Astrocyte (in vitro differentiated cells and primary cell): ENCODE data around the gene RETREG2. TPM values are rescaled to one million over a fixed set of nuclear protein-coding genes. Genes with fewer than 3 reads are reported as not detected.

Source experiments
- DNase-seq: peaks from one replicate; pipeline ENCODE4 v3.0.0-alpha.2; 2010; ENCODE audit warnings: low read depth
- FAIRE-seq: peaks from 2 replicates; lab custom pipeline; 2011; peaks lifted over from hg19 to GRCh38; lab: Jason Lieb, UNC
- H2AFZ ChIP-seq: 2 replicates; pipeline ENCODE4 v1.6.0; 2012; ENCODE audit warnings: low read depth, low read length, inconsistent platforms
- H3K27ac ChIP-seq: 2 replicates; pipeline ENCODE4 v1.5.1; 2011; ENCODE audit warnings: low read depth, low read length, inconsistent platforms
- H3K27me3 ChIP-seq: 2 replicates; pipeline ENCODE4 v1.6.0; 2011; ENCODE audit warnings: low read length, inconsistent platforms; ENCODE audit not compliant: insufficient read depth
- H3K36me3 ChIP-seq: 2 replicates; pipeline ENCODE4 v1.5.1; 2011; ENCODE audit warnings: low read length, inconsistent platforms; ENCODE audit not compliant: insufficient read depth
- H3K4me1 ChIP-seq: 2 replicates; pipeline ENCODE4 v1.5.1; 2011; ENCODE audit warnings: low read length, inconsistent platforms; ENCODE audit not compliant: insufficient read depth
- H3K4me2 ChIP-seq: 2 replicates; pipeline ENCODE4 v1.6.0; 2012; ENCODE audit warnings: low read length, inconsistent platforms
- H3K4me3 ChIP-seq: 2 replicates; pipeline ENCODE4 v1.5.1; 2011; ENCODE audit warnings: low read depth, mild to moderate bottlenecking, low read length, inconsistent platforms; ENCODE audit not compliant: insufficient read depth
- H3K79me2 ChIP-seq: 2 replicates; pipeline ENCODE4 v1.6.0; 2012; ENCODE audit warnings: mild to moderate bottlenecking, low read length, inconsistent platforms; ENCODE audit not compliant: insufficient read depth
- H3K9ac ChIP-seq: 2 replicates; pipeline ENCODE4 v1.6.0; 2012; ENCODE audit warnings: mild to moderate bottlenecking, low read length, inconsistent platforms
- H3K9me3 ChIP-seq: 2 replicates; pipeline ENCODE4 v1.5.1; 2012; ENCODE audit warnings: low read depth, mild to moderate bottlenecking, low read length, inconsistent platforms; ENCODE audit not compliant: insufficient read depth
- H4K20me1 ChIP-seq: 2 replicates; pipeline ENCODE4 v1.6.0; 2012; ENCODE audit warnings: low read length, inconsistent platforms; ENCODE audit not compliant: insufficient read depth
- H3K27ac Mint-ChIP-seq: one replicate; pipeline ENCODE4 v1.8.0; 2021; ENCODE audit warnings: mild to moderate bottlenecking, mixed read lengths; ENCODE audit not compliant: unreplicated experiment
- H3K27me3 Mint-ChIP-seq: one replicate; pipeline ENCODE4 v1.8.0; 2021; ENCODE audit warnings: low read depth, mixed read lengths; ENCODE audit not compliant: unreplicated experiment
- H3K36me3 Mint-ChIP-seq: one replicate; pipeline ENCODE4 v1.8.0; 2021; ENCODE audit warnings: low read depth, mixed read lengths; ENCODE audit not compliant: unreplicated experiment
- H3K4me1 Mint-ChIP-seq: one replicate; pipeline ENCODE4 v1.8.0; 2021; ENCODE audit warnings: low read depth, mixed read lengths; ENCODE audit not compliant: unreplicated experiment
- H3K4me3 Mint-ChIP-seq: one replicate; pipeline ENCODE4 v1.8.0; 2021; ENCODE audit warnings: mild to moderate bottlenecking, moderate library complexity, mixed read lengths; ENCODE audit not compliant: unreplicated experiment
- H3K9me3 Mint-ChIP-seq: one replicate; pipeline ENCODE4 v1.8.0; 2021; ENCODE audit warnings: mild to moderate bottlenecking, mixed read lengths; ENCODE audit not compliant: unreplicated experiment
- CTCF ChIP-seq: IDR thresholded peaks from 2 replicates; pipeline ENCODE4 v1.5.1; 2011; ENCODE audit warnings: low read depth, mild to moderate bottlenecking, inconsistent platforms, low read length, moderate library complexity; ENCODE audit not compliant: insufficient read depth
- EZH2 ChIP-seq: IDR thresholded peaks from 2 replicates; pipeline ENCODE4 v1.6.1; 2012; ENCODE audit warnings: mild to moderate bottlenecking, low read length, inconsistent platforms; ENCODE audit not compliant: insufficient read depth
- total RNA-seq: library from RNA; stranded (reverse); gene quantifications from 2 replicates; pipeline ENCODE4 v1.2.1, GENCODE V29; 2021

RETREG2 gene
- total RNA-seq, 1 donor from 2014 or later, result 54.8 TPM

DNA sequence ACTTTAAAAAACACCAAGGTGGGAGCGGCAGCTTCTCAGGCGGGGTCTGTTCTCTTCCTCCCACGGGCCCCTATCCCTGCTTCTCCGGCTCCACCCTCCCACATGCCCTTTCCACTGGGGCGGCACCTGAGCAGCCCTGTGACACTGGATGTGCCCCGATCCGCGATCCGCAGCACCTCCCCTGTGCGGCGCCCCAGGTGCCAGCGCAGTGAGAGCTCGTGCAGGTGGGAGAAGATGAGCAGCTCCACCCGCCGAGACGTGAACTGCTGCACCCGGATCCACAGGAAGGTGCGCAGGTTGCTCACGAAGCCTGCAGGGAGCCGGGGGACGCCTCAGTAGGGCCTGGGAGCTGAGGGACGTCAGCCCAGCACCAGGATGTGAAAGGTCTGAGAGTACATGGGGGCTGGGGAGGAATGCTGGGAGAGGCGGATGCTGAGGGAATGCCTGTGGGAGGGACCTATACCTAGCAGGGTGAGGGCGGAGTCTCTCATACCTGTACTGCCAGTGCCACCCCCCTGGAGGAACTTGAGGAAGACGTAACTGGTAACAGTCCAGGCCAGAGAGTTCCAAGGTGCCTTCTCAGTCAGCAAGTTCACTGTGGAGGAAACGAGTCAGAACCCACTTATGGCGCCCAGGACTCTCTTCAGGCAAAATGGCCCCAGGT, 37.9 kb downstream of the RETREG2 start:
- Histone ChIP-seq H3K4me2 (no peak overlapping the region), H4K20me1 (peaks cover 10% of the 10 kb centered on the region), H3K27ac (no peak overlapping the region), H3K9ac (no peak overlapping the region), H3K9me3 (no peaks in the 10 kb centered on the region), H2AFZ (no peak overlapping the region), H3K4me3 (no peak overlapping the region), H3K27me3 (no peaks in the 10 kb centered on the region), H3K4me1 (peaks cover 23% of the 10 kb centered on the region), H3K79me2 (peaks cover 8% of the 10 kb centered on the region), H3K36me3 (peaks cover 7% of the 10 kb centered on the region)
- no peak overlapping the region for H3K4me3 Mint-ChIP-seq
- H3K4me1 Mint-ChIP-seq, result peaks cover 6% of the 10 kb centered on the region
- no peak for FAIRE-seq
- H3K27ac Mint-ChIP-seq, result no peak overlapping the region
- TF ChIP-seq EZH2 (no peak), CTCF (no peak)
- no peaks in the 10 kb centered on the region for H3K9me3 Mint-ChIP-seq
- no peaks in the 10 kb centered on the region for H3K27me3 Mint-ChIP-seq
- DNase-seq, result no peak
- peaks cover 25% of the 10 kb centered on the region for H3K36me3 Mint-ChIP-seq

- Histone ChIP-seq H3K36me3 (peaks cover 9% of the 10 kb centered on the region), H3K4me3 (no peak overlapping the region), H4K20me1 (peaks cover 10% of the 10 kb centered on the region), H3K79me2 (peaks cover 8% of the 10 kb centered on the region), H2AFZ (no peak overlapping the region), H3K9me3 (no peaks in the 10 kb centered on the region), H3K9ac (no peak overlapping the region), H3K27me3 (no peaks in the 10 kb centered on the region), H3K27ac (no peak overlapping the region), H3K4me2 (no peak overlapping the region), H3K4me1 (peaks cover 23% of the 10 kb centered on the region)
- Mint-ChIP-seq H3K36me3 (peaks cover 30% of the 10 kb centered on the region), H3K4me3 (peak overlapping the region; percentile 54), H3K9me3 (no peaks in the 10 kb centered on the region), H3K4me1 (peaks cover 6% of the 10 kb centered on the region), H3K27ac (peak overlapping the region; percentile 62), H3K27me3 (no peaks in the 10 kb centered on the region)
- TF ChIP-seq EZH2 (no peak), CTCF (no peak)
- no peak for FAIRE-seq
- DNase-seq, result no peak
Measured at GRCh38 chr2:219216535-219216915, 38.5 kb downstream of the RETREG2 start.

- no peak for FAIRE-seq
- no peaks in the 10 kb centered on the region for H3K9me3 ChIP-seq
- peaks cover 6% of the 10 kb centered on the region for H3K4me1 Mint-ChIP-seq
Measured at GRCh38 chr2:219218217-219218731, 40.2 kb downstream of the RETREG2 start.

More at GRCh38 chr2:219218217-219218731, 40.2 kb downstream of the RETREG2 start:
- Histone ChIP-seq H3K4me1 (peaks cover 23% of the 10 kb centered on the region), H3K4me3 (peak overlapping the region; percentile 60), H4K20me1 (peaks cover 14% of the 10 kb centered on the region), H3K4me2 (peak overlapping the region; percentile 87), H3K27ac (peak overlapping the region; percentile 79), H3K79me2 (peaks cover 8% of the 10 kb centered on the region), H3K9ac (peak overlapping the region; percentile 73), H2AFZ (peak overlapping the region; percentile 71), H3K27me3 (no peaks in the 10 kb centered on the region), H3K36me3 (peaks cover 11% of the 10 kb centered on the region)
- Mint-ChIP-seq H3K4me3 (peak overlapping the region; percentile 86), H3K36me3 (peaks cover 26% of the 10 kb centered on the region), H3K27ac (peak overlapping the region; percentile 87), H3K27me3 (no peaks in the 10 kb centered on the region), H3K9me3 (no peaks in the 10 kb centered on the region)
- TF ChIP-seq CTCF (no peak), EZH2 (no peak)
- peak; percentile 66 for DNase-seq
